ENCODE data around the gene MDC1. TPM values are rescaled to one million over a fixed set of nuclear protein-coding genes. Genes with fewer than 3 reads are reported as not detected.

The MDC1 gene
- total RNA-seq, 1 donor from 2014 or later: 25.2 TPM

- H3K27ac ChIP-seq (ENCODE audit: low read depth, low read length): no peak overlapping the region
- no peak overlapping the region for H3K4me3 ChIP-seq (ENCODE audit: insufficient read depth, low read depth, low read length)
- H3K4me2 ChIP-seq (ENCODE audit: low read length): no peak overlapping the region
- no peak overlapping the region for H2AFZ ChIP-seq (ENCODE audit: low read depth, low read length)
- Mint-ChIP-seq H3K9me3 (ENCODE audit: unreplicated experiment) (no peaks in the 10 kb centered on the region), H3K27me3 (ENCODE audit: low read depth, unreplicated experiment) (no peaks in the 10 kb centered on the region), H3K36me3 (ENCODE audit: low read depth, unreplicated experiment) (peaks cover 6% of the 10 kb centered on the region), H3K4me3 (ENCODE audit: unreplicated experiment) (no peak overlapping the region), H3K27ac (ENCODE audit: unreplicated experiment) (no peak overlapping the region), H3K4me1 (ENCODE audit: low read depth, unreplicated experiment) (peaks cover 13% of the 10 kb centered on the region)
- H3K36me3 ChIP-seq (ENCODE audit: insufficient read depth, low read length): peaks cover 2% of the 10 kb centered on the region
- FAIRE-seq: no peak
- no peaks in the 10 kb centered on the region for H3K79me2 ChIP-seq (ENCODE audit: insufficient read depth, low read length)
- no peaks in the 10 kb centered on the region for H3K9me3 ChIP-seq (ENCODE audit: insufficient read depth, low read depth, low read length)
- H3K4me1 ChIP-seq (ENCODE audit: insufficient read depth, low read length): peaks cover 8% of the 10 kb centered on the region
- TF ChIP-seq EZH2 (IDR thresholded peaks at IDR 0.05; ENCODE audit: insufficient read depth, low read length): no peak
- TF ChIP-seq, protein P1, sequence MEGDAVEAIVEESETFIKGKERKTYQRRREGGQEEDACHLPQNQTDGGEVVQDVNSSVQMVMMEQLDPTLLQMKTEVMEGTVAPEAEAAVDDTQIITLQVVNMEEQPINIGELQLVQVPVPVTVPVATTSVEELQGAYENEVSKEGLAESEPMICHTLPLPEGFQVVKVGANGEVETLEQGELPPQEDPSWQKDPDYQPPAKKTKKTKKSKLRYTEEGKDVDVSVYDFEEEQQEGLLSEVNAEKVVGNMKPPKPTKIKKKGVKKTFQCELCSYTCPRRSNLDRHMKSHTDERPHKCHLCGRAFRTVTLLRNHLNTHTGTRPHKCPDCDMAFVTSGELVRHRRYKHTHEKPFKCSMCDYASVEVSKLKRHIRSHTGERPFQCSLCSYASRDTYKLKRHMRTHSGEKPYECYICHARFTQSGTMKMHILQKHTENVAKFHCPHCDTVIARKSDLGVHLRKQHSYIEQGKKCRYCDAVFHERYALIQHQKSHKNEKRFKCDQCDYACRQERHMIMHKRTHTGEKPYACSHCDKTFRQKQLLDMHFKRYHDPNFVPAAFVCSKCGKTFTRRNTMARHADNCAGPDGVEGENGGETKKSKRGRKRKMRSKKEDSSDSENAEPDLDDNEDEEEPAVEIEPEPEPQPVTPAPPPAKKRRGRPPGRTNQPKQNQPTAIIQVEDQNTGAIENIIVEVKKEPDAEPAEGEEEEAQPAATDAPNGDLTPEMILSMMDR (IDR thresholded peaks at IDR 0.05; ENCODE audit: insufficient read depth, low read depth, low read length): no peak
- no peak overlapping the region for H3K9ac ChIP-seq (ENCODE audit: low read length)
- H4K20me1 ChIP-seq (ENCODE audit: insufficient read depth, low read length): no peaks in the 10 kb centered on the region
- DNase-seq (ENCODE audit: low read depth): no peak
- H3K27me3 ChIP-seq (ENCODE audit: insufficient read depth, low read length): no peaks in the 10 kb centered on the region
Observed at GRCh38 chr6:30696432-30696831, 20.6 kb downstream of the MDC1 start.

GRCh38 chr6:30691208-30691847 lies 25.8 kb downstream of the MDC1 start:
- Mint-ChIP-seq H3K4me1 (ENCODE audit: low read depth, unreplicated experiment) (peaks cover 32% of the 10 kb centered on the region), H3K27me3 (ENCODE audit: low read depth, unreplicated experiment) (no peaks in the 10 kb centered on the region), H3K36me3 (ENCODE audit: low read depth, unreplicated experiment) (peaks cover 5% of the 10 kb centered on the region), H3K9me3 (ENCODE audit: unreplicated experiment) (peaks cover 2% of the 10 kb centered on the region), H3K4me3 (ENCODE audit: unreplicated experiment) (peak overlapping the region; percentile 85), H3K27ac (ENCODE audit: unreplicated experiment) (peak overlapping the region; percentile 89)
- DNase-seq (ENCODE audit: low read depth): no peak
- no peaks in the 10 kb centered on the region for H3K36me3 ChIP-seq (ENCODE audit: insufficient read depth, low read length)
- H3K4me2 ChIP-seq (ENCODE audit: low read length): peak overlapping the region; percentile 100
- peak overlapping the region; percentile 7 for H2AFZ ChIP-seq (ENCODE audit: low read depth, low read length)
- H3K27ac ChIP-seq (ENCODE audit: low read depth, low read length): peak overlapping the region; percentile 86
- H3K9me3 ChIP-seq (ENCODE audit: insufficient read depth, low read depth, low read length): no peaks in the 10 kb centered on the region
- peak overlapping the region; percentile 77 for H3K4me3 ChIP-seq (ENCODE audit: insufficient read depth, low read depth, low read length)
- H4K20me1 ChIP-seq (ENCODE audit: insufficient read depth, low read length): peaks cover under 1% of the 10 kb centered on the region
- peak overlapping the region; percentile 83 for H3K9ac ChIP-seq (ENCODE audit: low read length)
- no peak for FAIRE-seq
- no peak for TF ChIP-seq EZH2 (IDR thresholded peaks at IDR 0.05; ENCODE audit: insufficient read depth, low read length)
- TF ChIP-seq, protein P1 (IDR thresholded peaks at IDR 0.05; ENCODE audit: insufficient read depth, low read depth, low read length): no peak
- no peaks in the 10 kb centered on the region for H3K27me3 ChIP-seq (ENCODE audit: insufficient read depth, low read length)
- peaks cover 34% of the 10 kb centered on the region for H3K4me1 ChIP-seq (ENCODE audit: insufficient read depth, low read length)
- peaks cover 37% of the 10 kb centered on the region for H3K79me2 ChIP-seq (ENCODE audit: insufficient read depth, low read length)

Measured in astrocyte (in vitro differentiated cells and primary cell).